Germinal center (tissue), 1 donor: Measurements from ENCODE around the gene TCOF1.

Experiments
- DNase-seq: peaks from one replicate; pipeline ENCODE4 v3.0.0; 2012; ENCODE audit warnings: mixed read lengths, low spot score

The TCOF1 gene

DNA sequence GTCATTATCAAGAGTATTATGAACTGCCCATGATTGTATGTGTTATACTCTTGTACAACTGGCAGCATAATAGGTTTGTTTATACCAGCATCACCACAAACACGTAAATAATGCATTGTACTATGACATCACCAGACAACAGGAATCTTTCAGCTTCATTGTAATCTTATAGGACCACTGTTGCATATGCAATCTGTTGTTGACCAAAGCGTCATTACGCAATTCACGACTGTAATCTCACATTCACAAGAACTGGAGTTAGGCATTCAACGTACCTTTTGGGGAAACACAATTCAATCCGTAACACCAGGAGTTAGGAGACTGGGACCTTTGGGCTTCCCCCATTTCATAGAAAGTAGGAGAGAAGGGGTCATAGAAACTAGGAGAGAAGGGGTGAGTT, 34.4 kb upstream of the TCOF1 start:
- DNase-seq: no peak

DNA sequence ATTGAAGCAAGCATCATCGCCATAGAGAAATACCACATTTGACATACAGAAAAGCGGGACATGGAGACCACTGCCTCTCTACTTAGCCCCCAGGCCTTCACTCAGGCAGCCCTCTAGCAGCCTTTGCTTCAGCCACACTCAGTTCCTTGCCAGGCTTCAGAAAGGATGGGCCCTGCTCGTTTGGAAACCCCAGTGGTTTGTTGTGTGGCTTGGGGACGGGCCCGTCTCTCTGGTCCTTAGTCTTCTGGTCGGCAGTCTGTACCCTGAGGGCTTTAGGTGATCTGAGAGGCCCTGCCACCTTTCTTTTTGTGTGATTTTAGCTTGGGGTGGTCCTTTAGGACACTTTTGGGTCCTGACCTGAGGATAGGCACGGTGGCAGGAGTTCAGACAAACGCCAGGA, 33.7 kb upstream of the TCOF1 start:
- DNase-seq: no peak

- no peak for DNase-seq
Observed at GRCh38 chr5:150325426-150325825, 32.1 kb upstream of the TCOF1 start.

DNA sequence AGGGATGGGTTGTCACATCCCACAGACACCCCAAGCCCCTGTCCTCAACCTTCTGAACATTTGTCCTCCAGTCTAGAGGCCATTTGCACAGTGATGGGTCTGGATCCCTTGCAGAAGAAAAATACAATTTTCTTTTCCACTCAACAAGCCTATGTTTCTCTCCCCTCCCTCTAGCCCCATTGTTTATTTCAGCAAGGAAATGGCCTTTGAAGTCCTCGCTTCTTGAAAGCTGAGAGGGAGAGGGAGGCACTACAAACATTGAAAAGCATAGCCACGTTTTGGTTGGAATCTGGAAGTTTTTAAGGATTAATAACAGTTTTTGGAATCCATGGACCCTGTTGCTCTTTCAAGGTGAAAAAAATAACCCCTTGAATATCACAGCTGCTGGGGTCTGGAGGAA, 30.8 kb upstream of the TCOF1 start:
- DNase-seq: no peak

GRCh38 chr5:150327139-150327538, 30.4 kb upstream of the TCOF1 start:
- DNase-seq: no peak

GRCh38 chr5:150328515-150328914, 29.0 kb upstream of the TCOF1 start:
- no peak for DNase-seq

DNA sequence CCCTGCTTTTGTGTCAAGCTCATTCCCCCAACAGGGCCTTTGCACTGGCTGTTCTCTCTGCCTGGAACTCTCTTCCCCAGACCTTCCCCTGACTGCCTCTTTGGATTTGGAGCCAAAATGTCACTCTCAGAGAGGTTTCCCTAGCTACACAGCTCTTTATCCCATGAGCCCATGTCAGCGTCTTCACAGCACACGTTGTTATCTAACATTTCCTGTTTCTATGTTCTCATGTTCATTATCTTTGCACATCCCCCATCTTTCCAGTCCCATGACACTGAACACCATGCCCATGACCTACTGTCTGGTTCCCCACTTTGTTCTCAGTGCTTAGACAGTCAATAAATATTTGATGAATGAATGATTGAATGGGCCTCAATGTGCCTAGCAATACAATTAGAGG, 28.5 kb upstream of the TCOF1 start:
- no peak for DNase-seq

DNA sequence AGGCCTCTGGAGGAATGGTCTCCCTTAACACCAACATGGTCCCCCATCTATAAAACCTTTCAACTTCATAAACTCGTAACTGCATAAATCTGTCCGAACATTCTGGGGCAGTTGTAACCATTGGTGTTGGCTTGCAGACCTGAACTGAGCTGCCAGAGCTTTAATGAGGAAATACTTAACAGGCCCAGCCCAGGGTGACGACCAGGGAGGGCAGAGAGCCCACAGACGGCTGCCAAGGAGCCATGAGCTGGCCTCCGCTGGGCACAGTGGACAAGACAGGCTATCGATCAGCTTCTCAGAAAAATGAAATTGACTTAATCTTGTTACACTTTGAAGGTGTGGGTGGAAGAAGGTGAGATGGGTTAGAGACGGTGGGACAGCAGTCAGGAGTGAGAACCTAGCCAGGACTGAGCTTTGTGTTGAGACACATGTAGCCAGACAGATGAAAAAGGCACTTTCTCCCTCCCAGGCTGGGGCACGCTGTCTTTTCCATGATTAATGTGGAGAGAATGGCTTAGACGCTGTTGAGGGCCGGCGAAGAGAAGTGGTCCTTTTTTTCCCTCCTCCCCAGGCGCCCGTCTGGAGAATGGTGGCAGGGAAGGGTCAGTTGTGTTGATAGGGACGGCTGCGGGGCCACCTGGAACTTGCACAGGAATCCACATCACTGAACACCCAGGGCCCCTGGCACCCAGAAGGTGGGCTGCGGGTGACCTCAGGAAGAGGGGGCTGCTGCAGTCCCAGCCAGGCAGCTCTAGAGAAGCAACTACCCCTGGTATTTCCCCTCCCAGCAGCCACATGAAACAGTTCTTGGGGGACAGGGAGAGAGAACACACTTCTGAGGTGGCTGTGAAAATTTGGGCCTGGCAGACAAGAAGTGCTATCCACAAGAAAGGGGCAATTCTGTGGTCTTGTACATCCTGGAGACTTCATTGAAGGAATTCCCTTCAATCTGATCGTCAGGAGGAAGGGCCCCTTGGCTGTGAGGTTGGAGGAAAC, 27.3 kb upstream of the TCOF1 start:
- DNase-seq: no peak

- no peak for DNase-seq
Observed at GRCh38 chr5:150333400-150333799, 24.1 kb upstream of the TCOF1 start.

- DNase-seq: no peak
Observed at GRCh38 chr5:150335778-150336177, 21.7 kb upstream of the TCOF1 start.

DNA sequence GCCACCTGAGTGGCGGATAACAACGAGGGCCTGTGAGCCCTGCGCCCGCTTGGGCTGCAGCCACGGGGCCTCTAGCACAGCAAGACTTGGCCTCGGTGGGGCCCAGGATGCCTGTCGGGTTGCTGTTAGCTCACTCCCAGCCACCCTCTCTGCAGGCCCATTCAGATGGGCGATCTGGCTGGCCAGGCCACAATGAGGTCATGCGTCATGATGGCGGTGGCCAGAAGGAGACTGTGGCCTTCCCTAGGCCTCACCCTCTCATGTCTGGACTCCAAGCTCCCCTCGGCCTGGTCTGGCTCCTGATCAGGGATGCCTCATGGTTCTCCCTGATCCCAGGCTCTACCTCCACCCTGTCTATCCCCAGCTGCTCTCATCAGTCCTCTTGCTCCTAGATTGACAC, 19.0 kb upstream of the TCOF1 start:
- DNase-seq: no peak

DNA sequence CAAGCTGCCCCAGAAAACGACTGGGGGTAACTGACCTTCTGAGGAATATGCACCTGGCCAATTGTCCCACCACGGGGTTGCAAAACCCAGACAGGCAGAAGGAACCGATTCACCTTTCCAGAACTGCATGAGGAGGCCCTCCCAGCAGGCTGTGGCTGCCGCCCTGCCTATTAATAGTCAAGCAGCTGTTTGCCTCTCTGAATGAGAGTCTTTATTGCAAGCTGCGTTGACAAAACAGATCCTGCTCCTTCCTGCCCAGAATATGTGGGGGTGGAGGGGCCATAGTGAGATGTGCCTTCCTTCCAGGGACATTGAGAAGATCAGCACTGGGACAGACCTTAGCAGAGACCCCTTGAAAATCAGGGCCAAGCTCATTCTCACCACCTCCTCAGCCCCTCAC, 18.3 kb upstream of the TCOF1 start:
- no peak for DNase-seq

DNA sequence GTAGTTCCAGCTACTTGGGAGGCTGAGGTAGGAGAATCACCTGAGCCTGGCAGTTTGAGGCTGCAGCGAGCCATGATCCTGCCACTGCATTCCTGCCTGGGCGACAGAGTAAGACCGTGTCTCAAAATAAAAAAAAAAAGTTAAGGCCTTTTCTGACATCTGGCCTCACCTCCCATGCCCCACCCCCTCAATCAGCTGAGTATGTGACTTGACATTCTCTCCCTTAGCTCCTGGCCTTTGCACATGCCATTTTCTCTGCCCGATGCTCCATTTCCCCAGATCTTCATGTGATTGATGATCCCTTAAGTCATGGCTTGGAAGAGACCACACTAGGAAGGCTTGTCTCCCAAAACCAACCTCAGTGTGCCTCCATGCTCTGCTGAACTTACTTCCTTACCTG, 17.7 kb upstream of the TCOF1 start:
- DNase-seq: no peak

- DNase-seq: no peak
Observed at GRCh38 chr5:150340614-150341255, 16.8 kb upstream of the TCOF1 start.

DNA sequence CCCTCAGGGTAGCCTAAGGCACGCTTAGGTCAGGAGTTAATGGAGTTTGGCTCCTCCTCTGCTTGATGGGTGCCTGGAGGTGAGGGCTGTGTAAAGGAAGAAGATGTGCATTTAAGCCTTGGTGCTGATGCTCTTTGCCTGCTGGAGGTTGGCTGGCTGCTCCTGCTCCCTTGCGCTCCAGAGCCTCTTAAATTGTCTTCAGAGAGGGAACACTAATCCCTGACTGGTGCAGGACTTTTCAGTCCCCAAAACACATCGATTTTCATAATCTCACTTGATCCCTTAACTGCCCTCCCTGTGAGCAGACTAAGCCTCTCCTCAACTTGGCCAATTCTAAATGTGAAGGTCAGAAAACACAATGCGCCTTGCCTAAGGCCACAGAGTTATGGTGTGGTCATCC, 16.2 kb upstream of the TCOF1 start:
- no peak for DNase-seq

GRCh38 chr5:150341989-150342388, 15.5 kb upstream of the TCOF1 start:
- DNase-seq: no peak

DNA sequence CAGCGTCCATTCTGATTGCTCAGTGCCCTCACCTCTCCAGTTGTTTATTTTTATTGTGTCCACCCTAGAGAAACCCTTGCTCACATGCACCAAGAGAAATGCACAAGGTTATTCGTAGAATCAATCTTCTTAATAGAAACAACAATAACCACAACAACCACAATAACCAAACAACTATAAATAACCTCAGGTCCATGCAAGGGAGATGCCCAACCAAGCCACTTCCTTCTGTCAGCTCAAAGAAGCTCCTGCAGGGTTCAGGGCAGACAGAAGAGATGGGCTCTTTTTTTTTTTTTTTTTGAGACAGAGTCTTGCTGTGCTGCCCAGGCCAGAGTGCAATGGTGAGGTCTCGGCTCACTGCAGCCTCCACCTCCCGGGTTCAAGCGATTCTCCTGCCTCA, 14.9 kb upstream of the TCOF1 start:
- no peak for DNase-seq

DNA sequence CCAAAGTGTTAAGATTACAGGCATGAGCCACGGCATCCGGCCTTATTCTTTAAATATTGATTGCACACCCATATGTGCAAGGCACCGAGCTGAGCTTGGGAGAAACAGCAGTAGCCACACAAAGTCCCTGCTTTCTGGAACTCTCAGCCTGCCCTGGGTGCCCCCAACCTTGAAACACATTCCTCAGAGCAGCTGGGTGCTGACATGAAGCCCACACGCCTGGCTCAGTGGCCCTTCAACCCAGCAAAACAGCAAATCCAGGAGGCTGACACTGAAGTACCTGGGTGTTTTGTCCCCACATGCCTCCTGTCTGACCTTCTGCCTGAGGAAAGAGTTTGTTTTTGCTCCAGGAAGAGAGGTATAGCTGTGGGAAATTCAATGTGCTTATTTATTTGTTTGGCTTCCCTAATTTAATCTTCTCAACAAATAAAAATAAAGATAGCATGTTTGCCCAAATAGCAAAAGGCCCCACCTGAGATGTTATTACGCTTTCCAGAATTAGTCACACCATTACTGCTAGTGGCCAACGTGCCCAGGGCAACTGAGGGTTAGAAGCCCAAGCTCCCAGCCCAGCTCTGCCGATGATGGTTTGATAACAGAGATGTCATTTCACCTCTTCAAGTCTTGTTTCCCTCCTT, 13.4 kb upstream of the TCOF1 start:
- DNase-seq: no peak

- no peak for DNase-seq
Observed at GRCh38 chr5:150345716-150346115, 11.8 kb upstream of the TCOF1 start.

DNA sequence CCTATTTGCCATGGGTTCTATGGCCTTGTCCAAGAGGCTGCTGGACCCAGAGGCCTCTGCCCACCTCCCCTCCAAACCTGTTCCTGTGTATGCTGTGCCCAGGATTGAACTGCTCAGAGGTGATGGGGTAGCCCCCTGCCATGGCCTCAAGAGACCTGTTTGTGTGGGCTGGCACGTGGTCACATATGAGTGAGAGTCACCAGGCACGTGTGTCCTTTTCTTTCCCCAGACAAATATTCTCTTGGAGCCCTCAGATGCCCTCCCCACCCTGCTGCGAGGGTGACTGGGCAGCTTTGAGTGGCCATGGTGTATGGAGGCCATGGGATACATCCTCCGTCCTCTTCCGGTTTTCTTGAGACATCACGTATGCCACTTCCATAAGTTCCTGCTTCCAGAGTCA, 10.9 kb upstream of the TCOF1 start:
- no peak for DNase-seq

- no peak for DNase-seq
Observed at GRCh38 chr5:150347003-150347402, 10.5 kb upstream of the TCOF1 start.

DNA sequence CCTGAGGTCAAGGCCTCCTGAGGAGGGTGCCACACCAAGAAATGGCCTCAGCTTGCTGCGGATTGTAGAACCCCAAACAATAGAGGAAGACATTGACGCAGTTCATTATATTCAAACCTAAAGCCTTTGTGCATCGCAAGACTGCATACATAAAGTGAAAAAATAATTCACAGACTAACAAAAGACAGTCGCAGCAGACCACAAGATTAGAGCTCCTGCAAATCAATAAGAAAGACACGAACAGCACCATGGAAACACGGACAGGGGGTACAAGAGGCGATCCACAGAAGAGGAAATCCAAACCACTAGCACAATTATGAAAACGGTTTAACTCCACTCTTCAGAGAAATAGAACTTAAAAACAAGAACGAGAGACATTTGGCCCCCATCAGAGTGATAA, 10.0 kb upstream of the TCOF1 start:
- no peak for DNase-seq

DNA sequence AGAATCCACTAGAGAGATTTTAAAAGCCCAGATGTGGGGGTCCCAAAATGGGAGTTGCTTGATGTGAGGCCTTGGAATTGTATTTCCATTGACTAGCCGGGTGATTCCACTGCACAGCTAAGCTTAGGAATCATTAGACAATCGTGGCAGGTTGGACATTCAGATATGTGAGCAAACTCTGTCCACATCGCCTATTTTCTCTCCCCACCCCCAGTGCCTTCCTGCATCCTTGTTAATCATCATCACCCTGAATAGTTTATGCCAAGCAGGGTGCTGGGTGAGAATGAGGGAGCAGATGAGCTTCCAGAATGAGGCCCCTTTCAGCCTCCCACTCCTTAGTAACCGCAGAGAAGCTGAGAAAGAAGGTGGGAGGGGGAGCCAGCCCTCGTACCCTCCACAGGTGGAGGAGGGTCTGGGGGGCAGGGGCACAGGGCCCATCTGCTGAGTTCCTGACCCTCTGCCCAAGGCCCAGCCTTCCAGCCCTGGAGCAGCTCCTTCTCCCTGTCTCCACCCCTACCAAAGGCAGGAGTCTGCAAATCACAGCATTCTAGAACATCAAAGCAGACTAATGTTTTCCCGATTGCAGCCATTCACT, 7.7 kb upstream of the TCOF1 start:
- no peak for DNase-seq
